HG03097 (cell line): Measurements from ENCODE around the gene HEXIM1.
"Not testable (repeated sequence)": the region's sequence is repeated elsewhere in the genome, so short reads cannot be mapped to it uniquely, and the experiment has no call there.

Source experiments
- ATAC-seq: cut with Tn5 transposase; IDR thresholded peaks from one replicate; pipeline ENCODE4 v1.9.1; 2021; ENCODE audit not compliant: unreplicated experiment, low FRiP score

Gene HEXIM1

GRCh38 chr17:45112559-45113423 lies 35.5 kb upstream of the HEXIM1 start:
- no peak for ATAC-seq

GRCh38 chr17:45113424-45113754 lies 34.9 kb upstream of the HEXIM1 start:
- no peak for ATAC-seq

- no peak for ATAC-seq
These were observed 34.0 kb upstream of the HEXIM1 start for GRCh38 chr17:45114117-45114932.

- ATAC-seq, result no peak
These were observed 33.2 kb upstream of the HEXIM1 start for GRCh38 chr17:45115015-45115625.

- ATAC-seq, result no peak
These were observed 32.4 kb upstream of the HEXIM1 start for GRCh38 chr17:45115871-45116270.

GRCh38 chr17:45116434-45117016 lies 31.8 kb upstream of the HEXIM1 start:
- ATAC-seq, result no peak

- ATAC-seq, result no peak
These were observed 30.9 kb upstream of the HEXIM1 start for GRCh38 chr17:45117334-45117733.

GRCh38 chr17:45117848-45118646 lies 30.2 kb upstream of the HEXIM1 start:
- no peak for ATAC-seq

- no peak for ATAC-seq
These were observed 29.6 kb upstream of the HEXIM1 start for GRCh38 chr17:45118691-45119090.

- no peak for ATAC-seq
These were observed 28.3 kb upstream of the HEXIM1 start for GRCh38 chr17:45119964-45120363.

GRCh38 chr17:45120558-45120957 lies 27.7 kb upstream of the HEXIM1 start:
- ATAC-seq, result no peak

- no peak for ATAC-seq
These were observed 27.2 kb upstream of the HEXIM1 start for GRCh38 chr17:45121055-45121454.

- ATAC-seq, result no peak
These were observed 25.1 kb upstream of the HEXIM1 start for GRCh38 chr17:45123076-45123770.

- no peak for ATAC-seq
These were observed 24.1 kb upstream of the HEXIM1 start for GRCh38 chr17:45123930-45124796.

- ATAC-seq, result not testable (repeated sequence)
These were observed 23.5 kb upstream of the HEXIM1 start for GRCh38 chr17:45124797-45125122.

- no peak for ATAC-seq
These were observed 22.8 kb upstream of the HEXIM1 start for GRCh38 chr17:45125509-45125908.

- no peak for ATAC-seq
These were observed 21.1 kb upstream of the HEXIM1 start for GRCh38 chr17:45127207-45127547.

GRCh38 chr17:45127548-45128300 lies 20.6 kb upstream of the HEXIM1 start:
- no peak for ATAC-seq
